Measurements from ENCODE around the gene KCNH2. TPM values are rescaled to one million over a fixed set of nuclear protein-coding genes. Genes with fewer than 3 reads are reported as not detected.

The KCNH2 gene
- total RNA-seq, 1 donor from 2014 or later = 10.0 TPM

DNA sequence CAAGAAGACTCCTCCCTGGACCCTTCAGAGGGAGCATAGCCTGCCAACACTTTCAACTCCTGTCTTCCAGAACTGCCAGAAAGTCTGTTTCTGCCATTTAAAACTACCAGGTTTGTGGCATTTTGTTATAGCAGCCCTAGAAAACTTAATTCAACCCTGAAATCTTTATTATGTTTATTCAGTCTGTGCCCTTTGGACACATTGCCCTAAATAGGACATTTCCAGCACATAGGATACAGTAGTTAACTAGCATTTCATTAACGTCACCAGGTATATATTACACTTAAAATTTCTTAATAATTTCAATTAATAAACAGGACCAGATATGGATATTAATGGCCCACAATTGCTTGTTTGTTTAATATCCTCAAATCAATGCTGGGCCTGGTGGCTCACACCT, 54.3 kb downstream of the KCNH2 start:
- Mint-ChIP-seq H3K9me3 (no peaks in the 10 kb centered on the region), H3K4me3 (no peak overlapping the region), H3K27ac (no peak overlapping the region), H3K27me3 (peaks cover 18% of the 10 kb centered on the region), H3K36me3 (no peaks in the 10 kb centered on the region), H3K4me1 (ENCODE audit: unreplicated experiment) (no peaks in the 10 kb centered on the region)
- DNase-seq (ENCODE audit: extremely low spot score, unreplicated experiment) = no peak
- TF ChIP-seq CTCF (conservative IDR thresholded peaks at IDR 0.05) = no peak

DNA sequence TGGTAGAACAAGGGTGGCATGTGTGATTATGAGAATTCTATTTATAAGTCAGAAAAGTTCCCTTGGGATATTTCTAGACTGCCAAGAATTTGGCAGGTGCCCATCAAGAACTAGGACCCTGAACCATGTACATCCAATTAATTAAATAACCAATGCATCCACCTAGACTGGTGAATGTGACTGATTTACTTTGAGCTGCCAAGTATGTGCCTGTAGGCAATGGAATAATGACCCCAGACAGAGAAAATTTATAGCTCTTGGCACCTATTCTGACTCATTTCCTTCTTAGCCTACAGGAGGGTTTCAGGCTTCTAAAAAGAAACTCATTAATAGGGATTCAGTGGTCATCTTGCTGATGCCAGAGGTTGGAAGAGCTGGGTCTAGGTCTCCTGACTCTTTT, 54.9 kb downstream of the KCNH2 start:
- peaks cover 22% of the 10 kb centered on the region for H3K27me3 Mint-ChIP-seq
- H3K4me3 Mint-ChIP-seq = no peak overlapping the region
- no peak overlapping the region for H3K27ac Mint-ChIP-seq
- H3K36me3 Mint-ChIP-seq = no peaks in the 10 kb centered on the region
- peaks cover 3% of the 10 kb centered on the region for H3K4me1 Mint-ChIP-seq (ENCODE audit: unreplicated experiment)
- TF ChIP-seq CTCF (conservative IDR thresholded peaks at IDR 0.05) = no peak
- no peaks in the 10 kb centered on the region for H3K9me3 Mint-ChIP-seq
- DNase-seq (ENCODE audit: extremely low spot score, unreplicated experiment) = no peak

- Mint-ChIP-seq H3K4me3 (no peak overlapping the region), H3K27me3 (peaks cover 41% of the 10 kb centered on the region), H3K9me3 (no peaks in the 10 kb centered on the region), H3K4me1 (ENCODE audit: unreplicated experiment) (peaks cover 7% of the 10 kb centered on the region), H3K27ac (no peak overlapping the region), H3K36me3 (no peaks in the 10 kb centered on the region)
- no peak for DNase-seq (ENCODE audit: extremely low spot score, unreplicated experiment)
- TF ChIP-seq CTCF (conservative IDR thresholded peaks at IDR 0.05) = no peak
Measured at GRCh38 chr7:150919160-150919559, 59.0 kb downstream of the KCNH2 start.

DNA sequence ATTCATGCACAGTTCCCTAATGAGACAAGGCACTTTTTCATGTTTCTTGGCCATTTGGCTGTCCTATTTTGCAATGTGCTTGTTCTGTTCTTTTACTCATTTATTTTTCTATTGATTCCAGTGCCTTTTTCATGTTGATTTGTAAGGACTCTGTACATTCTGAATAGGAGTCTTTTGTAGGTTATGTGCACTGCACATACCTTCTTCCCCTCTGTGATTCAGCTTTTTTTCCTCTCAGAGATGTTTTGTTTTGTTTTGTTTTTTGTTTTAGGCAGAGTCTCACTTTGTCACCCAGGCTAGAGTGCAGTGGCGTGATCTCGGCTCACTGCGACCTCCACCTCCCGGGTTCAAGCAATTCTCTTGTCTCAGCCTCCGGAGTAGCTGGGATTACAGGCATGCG, 59.7 kb downstream of the KCNH2 start:
- H3K4me3 Mint-ChIP-seq = no peak overlapping the region
- no peaks in the 10 kb centered on the region for H3K9me3 Mint-ChIP-seq
- no peaks in the 10 kb centered on the region for H3K36me3 Mint-ChIP-seq
- peaks cover 49% of the 10 kb centered on the region for H3K27me3 Mint-ChIP-seq
- no peak for DNase-seq (ENCODE audit: extremely low spot score, unreplicated experiment)
- no peak for TF ChIP-seq CTCF (conservative IDR thresholded peaks at IDR 0.05)
- H3K27ac Mint-ChIP-seq = no peak overlapping the region
- peaks cover 7% of the 10 kb centered on the region for H3K4me1 Mint-ChIP-seq (ENCODE audit: unreplicated experiment)

DNA sequence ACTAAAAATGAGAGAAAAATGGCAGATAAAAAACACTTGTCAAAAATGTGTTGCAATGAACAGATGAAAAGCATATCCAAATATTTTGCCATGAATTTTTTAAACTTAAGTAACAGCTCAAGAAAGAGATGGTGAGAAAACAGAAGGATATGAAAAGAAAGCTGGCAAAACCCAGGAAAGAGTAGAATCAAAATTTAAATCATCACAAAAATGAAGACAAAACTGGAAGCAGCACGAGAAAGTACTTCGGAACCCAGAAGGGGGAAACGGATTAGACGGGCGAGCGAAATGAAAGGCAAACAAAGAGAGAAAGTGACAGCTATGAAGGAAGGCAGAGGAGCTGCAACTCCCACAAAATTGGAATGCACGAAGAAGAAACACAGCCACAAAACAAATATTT, 60.2 kb downstream of the KCNH2 start:
- no peak overlapping the region for H3K27ac Mint-ChIP-seq
- no peaks in the 10 kb centered on the region for H3K9me3 Mint-ChIP-seq
- no peak for DNase-seq (ENCODE audit: extremely low spot score, unreplicated experiment)
- H3K4me3 Mint-ChIP-seq = no peak overlapping the region
- no peaks in the 10 kb centered on the region for H3K36me3 Mint-ChIP-seq
- peaks cover 7% of the 10 kb centered on the region for H3K4me1 Mint-ChIP-seq (ENCODE audit: unreplicated experiment)
- no peak for TF ChIP-seq CTCF (conservative IDR thresholded peaks at IDR 0.05)
- H3K27me3 Mint-ChIP-seq = peaks cover 53% of the 10 kb centered on the region

- peaks cover 7% of the 10 kb centered on the region for H3K4me1 Mint-ChIP-seq (ENCODE audit: unreplicated experiment)
- no peak overlapping the region for H3K4me3 Mint-ChIP-seq
- no peak for TF ChIP-seq CTCF (conservative IDR thresholded peaks at IDR 0.05)
- H3K27me3 Mint-ChIP-seq = peaks cover 61% of the 10 kb centered on the region
- no peak overlapping the region for H3K27ac Mint-ChIP-seq
- H3K36me3 Mint-ChIP-seq = no peaks in the 10 kb centered on the region
- no peaks in the 10 kb centered on the region for H3K9me3 Mint-ChIP-seq
- DNase-seq (ENCODE audit: extremely low spot score, unreplicated experiment) = no peak
Measured at GRCh38 chr7:150916670-150917069, 61.5 kb downstream of the KCNH2 start.

Measured in type B pancreatic cell (in vitro differentiated cells).